Endometrium (tissue), 2 donors: ENCODE data around the gene JKAMP.

Source experiments
- FAIRE-seq: peaks from 2 replicates; lab custom pipeline; 2012; peaks lifted over from hg19 to GRCh38; lab: Jason Lieb, UNC
- donor health status: control.
- donor health status: control.

The JKAMP gene

GRCh38 chr14:59540852-59541251 is 56.5 kb downstream of the JKAMP start:
- FAIRE-seq, result no peak

DNA sequence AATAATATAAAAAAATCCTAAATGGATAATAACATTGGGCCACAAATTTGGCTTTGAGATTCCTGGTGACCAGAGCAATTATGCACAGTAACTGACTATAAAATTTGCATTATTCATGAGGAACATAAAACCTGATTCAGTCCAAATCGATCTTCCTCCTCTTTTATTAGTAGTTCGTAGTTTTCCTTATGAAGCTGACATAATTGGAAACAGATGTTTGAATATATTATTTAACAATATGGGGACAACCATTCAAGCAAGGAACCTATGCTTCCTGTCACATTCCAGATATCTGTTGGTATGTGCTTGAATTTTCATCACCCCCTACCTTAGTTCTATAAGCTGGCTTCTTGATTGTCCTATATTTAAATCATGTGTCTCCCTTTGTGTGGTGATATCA is 57.4 kb downstream of the JKAMP start:
- no peak for FAIRE-seq

DNA sequence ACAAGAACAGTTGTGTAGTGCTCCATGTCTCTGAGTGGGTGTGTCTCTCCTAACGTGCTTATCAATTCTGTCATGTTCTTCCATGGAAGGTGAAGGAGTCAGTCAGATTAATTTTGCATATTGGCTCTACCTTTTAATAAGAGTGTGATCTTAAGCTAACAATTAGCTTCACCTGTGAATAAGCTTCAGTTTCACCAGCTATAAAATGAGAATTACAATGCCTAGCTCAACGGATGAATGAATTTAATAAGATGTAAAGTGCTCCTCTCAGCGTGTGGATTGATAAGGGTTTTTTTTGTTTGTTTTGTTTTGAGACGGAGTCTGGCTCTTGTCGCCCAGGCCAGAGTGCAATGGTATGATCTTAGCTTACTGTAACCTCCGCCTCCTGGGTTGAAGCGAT is 59.6 kb downstream of the JKAMP start:
- no peak for FAIRE-seq

GRCh38 chr14:59547310-59547709 is 63.0 kb downstream of the JKAMP start:
- no peak for FAIRE-seq
